Lower lobe of right lung (tissue), 2 donors: ENCODE measurements around the gene PYROXD2. TPM values are rescaled to one million over a fixed set of nuclear protein-coding genes. Genes with fewer than 3 reads are reported as not detected.
"Not testable (repeated sequence)": the region's sequence is repeated elsewhere in the genome, so short reads cannot be mapped to it uniquely, and the experiment has no call there.

Experiments used
- ATAC-seq, 2 donors: fragments of 200-7000 bp; cut with Tn5 transposase; one replicate each; pipeline ENCODE4 v1.9.1; 2020 to 2022; ENCODE audit warnings: mild to moderate bottlenecking in 2 of 2, moderate library complexity in 2 of 2
- DNase-seq: peaks from one replicate; pipeline ENCODE4 v3.0.0-alpha.2; 2020
- H3K27ac ChIP-seq: fragments of 200-600 bp; one replicate; pipeline ENCODE4 v1.8.0; 2022
- H3K27me3 ChIP-seq: fragments of 200-600 bp; one replicate; pipeline ENCODE4 v1.8.0; 2022; ENCODE audit warnings: low read depth
- H3K36me3 ChIP-seq: fragments of 200-600 bp; one replicate; pipeline ENCODE4 v1.8.0; 2022; ENCODE audit warnings: mild to moderate bottlenecking
- H3K4me1 ChIP-seq: fragments of 200-600 bp; one replicate; pipeline ENCODE4 v1.8.0; 2022
- H3K4me3 ChIP-seq: fragments of 200-600 bp; one replicate; pipeline ENCODE4 v1.8.0; 2022; ENCODE audit warnings: mild to moderate bottlenecking
- H3K9me3 ChIP-seq: fragments of 200-600 bp; one replicate; pipeline ENCODE4 v1.8.0; 2022
- intact Hi-C: fragments of 100-400 bp; cut with DNase I; formaldehyde crosslinking; loops from one replicate; pipeline ENCODE4 v1.11.0; 2022
- total RNA-seq: library from RNA; stranded (reverse); fragmentation: NEBNext Ultra II Directional; extraction: Animal tissue kit (Norgen Biotek cat#: 25700); gene quantifications from one replicate; pipeline ENCODE4 v1.2.1, GENCODE V29; 2021
- TF ChIP-seq, protein P1 (sequence below): fragments of 200-600 bp; IDR thresholded peaks from one replicate; pipeline ENCODE4 v1.8.0; 2022; ENCODE audit warnings: antibody characterized with exemption, mild to moderate bottlenecking
- donor health status: DM: no; HTN: yes; CAD: no; lungs with severe emphysema.

PYROXD2 gene
- total RNA-seq, 1 donor from 2014 or later: 17.8 TPM

GRCh38 chr10:98384531-98385133 is 30.4 kb downstream of the PYROXD2 start:
- ATAC-seq (peak in 1 of 2 donors; percentile 20), DNase-seq (no peak)
- H3K27ac ChIP-seq: no peak overlapping the region
- H3K27me3 ChIP-seq: no peaks in the 10 kb centered on the region
- no peaks in the 10 kb centered on the region for H3K4me1 ChIP-seq
- intact Hi-C loops: no loop called here
- H3K4me3 ChIP-seq: no peak overlapping the region
- H3K9me3 ChIP-seq: no peaks in the 10 kb centered on the region
- TF ChIP-seq, protein P1, sequence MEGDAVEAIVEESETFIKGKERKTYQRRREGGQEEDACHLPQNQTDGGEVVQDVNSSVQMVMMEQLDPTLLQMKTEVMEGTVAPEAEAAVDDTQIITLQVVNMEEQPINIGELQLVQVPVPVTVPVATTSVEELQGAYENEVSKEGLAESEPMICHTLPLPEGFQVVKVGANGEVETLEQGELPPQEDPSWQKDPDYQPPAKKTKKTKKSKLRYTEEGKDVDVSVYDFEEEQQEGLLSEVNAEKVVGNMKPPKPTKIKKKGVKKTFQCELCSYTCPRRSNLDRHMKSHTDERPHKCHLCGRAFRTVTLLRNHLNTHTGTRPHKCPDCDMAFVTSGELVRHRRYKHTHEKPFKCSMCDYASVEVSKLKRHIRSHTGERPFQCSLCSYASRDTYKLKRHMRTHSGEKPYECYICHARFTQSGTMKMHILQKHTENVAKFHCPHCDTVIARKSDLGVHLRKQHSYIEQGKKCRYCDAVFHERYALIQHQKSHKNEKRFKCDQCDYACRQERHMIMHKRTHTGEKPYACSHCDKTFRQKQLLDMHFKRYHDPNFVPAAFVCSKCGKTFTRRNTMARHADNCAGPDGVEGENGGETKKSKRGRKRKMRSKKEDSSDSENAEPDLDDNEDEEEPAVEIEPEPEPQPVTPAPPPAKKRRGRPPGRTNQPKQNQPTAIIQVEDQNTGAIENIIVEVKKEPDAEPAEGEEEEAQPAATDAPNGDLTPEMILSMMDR: no peak
- peaks cover 22% of the 10 kb centered on the region for H3K36me3 ChIP-seq

DNA sequence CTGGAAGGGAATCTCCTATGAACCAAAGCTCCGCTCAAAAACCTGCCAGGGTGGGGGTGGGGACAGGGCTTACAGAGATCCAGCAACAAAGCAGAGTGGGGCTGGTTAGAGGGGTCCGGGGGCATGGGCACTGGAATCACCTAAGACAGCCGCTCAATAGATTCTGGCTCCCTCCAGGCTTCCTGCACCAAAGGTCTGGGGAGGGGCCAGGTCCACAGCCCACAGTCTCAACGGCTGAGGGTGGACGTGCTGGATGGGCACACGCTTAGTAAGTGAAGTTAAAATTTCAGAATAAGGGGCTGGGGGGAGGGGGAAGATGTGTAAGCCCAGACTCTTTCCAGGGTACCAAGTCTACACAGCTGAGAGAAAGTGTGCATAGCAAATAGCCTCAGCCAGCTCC is 31.1 kb downstream of the PYROXD2 start:
- DNase-seq (no peak), ATAC-seq (no peak)
- H3K4me1 ChIP-seq: no peaks in the 10 kb centered on the region
- H3K4me3 ChIP-seq: no peak overlapping the region
- H3K27ac ChIP-seq: no peak overlapping the region
- TF ChIP-seq, protein P1: no peak
- H3K9me3 ChIP-seq: no peaks in the 10 kb centered on the region
- intact Hi-C loops: no loop called here
- H3K27me3 ChIP-seq: no peaks in the 10 kb centered on the region
- H3K36me3 ChIP-seq: peaks cover 22% of the 10 kb centered on the region

DNA sequence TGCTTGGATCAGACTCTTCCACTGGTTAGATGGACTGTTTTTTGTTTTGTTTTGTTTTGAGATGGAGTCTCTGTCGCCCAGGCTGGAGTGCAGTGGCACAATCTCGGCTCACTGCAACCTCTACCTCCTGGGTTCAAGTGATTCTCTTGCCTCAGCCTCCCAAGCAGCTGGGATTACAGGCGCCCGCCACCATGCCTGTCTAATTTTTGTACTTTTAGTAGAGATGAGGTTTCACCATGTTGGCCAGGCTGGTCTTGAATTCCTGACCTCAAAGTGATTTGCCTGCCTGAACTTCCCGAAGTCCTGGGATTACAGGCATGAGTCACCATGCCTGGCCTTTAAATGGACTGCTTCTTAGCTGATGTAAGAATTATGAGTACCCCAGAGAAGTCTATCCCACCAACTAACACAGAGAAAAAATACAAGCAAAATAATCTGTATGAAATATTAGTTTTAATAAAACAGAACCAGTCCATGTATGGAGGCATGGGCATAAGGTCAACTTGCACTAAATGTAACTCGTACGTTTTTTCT is 31.8 kb downstream of the PYROXD2 start:
- peaks cover 22% of the 10 kb centered on the region for H3K36me3 ChIP-seq
- ATAC-seq, H3K9me3 ChIP-seq, DNase-seq, H3K4me1 ChIP-seq, H3K27ac ChIP-seq, H3K4me3 ChIP-seq, H3K27me3 ChIP-seq, intact Hi-C loops: not testable (repeated sequence)

DNA sequence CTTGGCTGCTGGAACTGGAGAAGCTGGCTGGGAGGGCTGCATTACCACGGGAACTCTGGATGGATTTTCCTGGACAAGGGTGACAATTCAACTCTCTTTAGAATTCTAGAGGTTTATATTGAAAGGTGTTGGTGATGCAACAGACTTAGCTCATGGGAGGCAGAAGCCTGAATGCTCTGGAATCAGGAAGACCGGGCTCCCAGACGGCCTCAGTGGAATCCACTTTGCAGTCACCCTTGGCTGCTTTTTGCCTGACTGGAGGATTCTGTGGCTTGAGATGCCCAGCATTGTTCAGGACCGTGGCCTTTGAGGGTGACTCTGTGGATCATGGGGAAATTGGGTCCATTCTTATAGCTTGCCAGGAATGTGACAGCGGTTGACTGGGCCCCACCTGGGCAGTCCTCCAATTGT is 32.3 kb downstream of the PYROXD2 start:
- Histone ChIP-seq H3K27me3 (no peaks in the 10 kb centered on the region), H3K4me1 (no peaks in the 10 kb centered on the region), H3K9me3 (no peaks in the 10 kb centered on the region), H3K4me3 (no peak overlapping the region), H3K27ac (no peak overlapping the region), H3K36me3 (peaks cover 22% of the 10 kb centered on the region)
- TF ChIP-seq, protein P1: no peak
- intact Hi-C loops: no loop called here
- DNase-seq (no peak), ATAC-seq (no peak)

- no peak for ATAC-seq
- no peaks in the 10 kb centered on the region for H3K9me3 ChIP-seq
- intact Hi-C loops: no loop called here
- TF ChIP-seq, protein P1: no peak
- H3K27me3 ChIP-seq: no peaks in the 10 kb centered on the region
- no peak for DNase-seq
- H3K4me3 ChIP-seq: no peak overlapping the region
- no peak overlapping the region for H3K27ac ChIP-seq
- peaks cover 13% of the 10 kb centered on the region for H3K36me3 ChIP-seq
- no peaks in the 10 kb centered on the region for H3K4me1 ChIP-seq
Measured at GRCh38 chr10:98380493-98381339, 34.3 kb downstream of the PYROXD2 start.

DNA sequence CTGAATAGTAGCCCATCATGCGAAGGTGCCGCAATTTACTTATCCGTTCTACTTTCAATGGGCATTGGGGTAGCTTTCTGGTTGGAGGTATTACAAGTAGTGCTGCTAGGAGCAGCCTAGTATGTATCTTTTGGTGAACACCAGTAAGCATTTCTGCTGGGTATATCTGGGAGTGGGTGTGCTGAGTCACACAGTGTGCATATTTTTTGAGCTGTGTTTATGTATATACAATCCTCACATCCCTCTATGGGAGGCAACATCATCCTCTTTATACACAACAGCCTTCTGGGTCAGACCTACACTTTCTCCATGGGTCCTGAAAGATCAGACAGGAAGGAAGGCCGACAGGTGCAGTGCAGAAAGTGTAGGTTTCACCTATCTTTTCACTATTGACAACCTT is 36.3 kb downstream of the PYROXD2 start:
- DNase-seq (no peak), ATAC-seq (no peak)
- H3K27ac ChIP-seq: no peak overlapping the region
- intact Hi-C loops: no loop called here
- H3K36me3 ChIP-seq: no peaks in the 10 kb centered on the region
- no peaks in the 10 kb centered on the region for H3K9me3 ChIP-seq
- H3K4me1 ChIP-seq: no peaks in the 10 kb centered on the region
- TF ChIP-seq, protein P1: no peak
- no peak overlapping the region for H3K4me3 ChIP-seq
- no peaks in the 10 kb centered on the region for H3K27me3 ChIP-seq
